ENCODE results near the gene BCL2L11.
A peak's percentile ranks its signal among the peaks of the same experiment; 100 is the strongest.

Gene BCL2L11

GRCh38 chr2:111188681-111189080 lies 68.0 kb downstream of the BCL2L11 start:
- in situ Hi-C loops (cut with HindIII; ENCODE audit: low sequenced_read_pairs) = no loop called here
- DNase-seq (ENCODE audit: low read depth, low spot score) = no peak
- TF ChIP-seq CTCF (IDR thresholded peaks at IDR 0.05; ENCODE audit: low read depth, low read length) = no peak
- H3K4me3 ChIP-seq (ENCODE audit: low read depth, low read length) = no peak overlapping the region

- in situ Hi-C loops (cut with HindIII; ENCODE audit: low sequenced_read_pairs) = no loop called here
- no peak for TF ChIP-seq CTCF (IDR thresholded peaks at IDR 0.05; ENCODE audit: low read depth, low read length)
- no peak for DNase-seq (ENCODE audit: low read depth, low spot score)
- no peak overlapping the region for H3K4me3 ChIP-seq (ENCODE audit: low read depth, low read length)
These were observed 68.4 kb downstream of the BCL2L11 start for GRCh38 chr2:111189106-111189505.

- no peak overlapping the region for H3K4me3 ChIP-seq (ENCODE audit: low read depth, low read length)
- DNase-seq (ENCODE audit: low read depth, low spot score) = no peak
- no peak for TF ChIP-seq CTCF (IDR thresholded peaks at IDR 0.05; ENCODE audit: low read depth, low read length)
- in situ Hi-C loops (cut with HindIII; ENCODE audit: low sequenced_read_pairs) = no loop called here
These were observed 70.3 kb downstream of the BCL2L11 start for GRCh38 chr2:111190816-111191540.

- no peak overlapping the region for H3K4me3 ChIP-seq (ENCODE audit: low read depth, low read length)
- TF ChIP-seq CTCF (IDR thresholded peaks at IDR 0.05; ENCODE audit: low read depth, low read length) = no peak
- peak; percentile 10 for DNase-seq (ENCODE audit: low read depth, low spot score)
- in situ Hi-C loops (cut with HindIII; ENCODE audit: low sequenced_read_pairs) = no loop called here
These were observed 71.2 kb downstream of the BCL2L11 start for GRCh38 chr2:111191877-111192276.

- TF ChIP-seq CTCF (IDR thresholded peaks at IDR 0.05; ENCODE audit: low read depth, low read length) = no peak
- no peak overlapping the region for H3K4me3 ChIP-seq (ENCODE audit: low read depth, low read length)
- no peak for DNase-seq (ENCODE audit: low read depth, low spot score)
- in situ Hi-C loops (cut with HindIII; ENCODE audit: low sequenced_read_pairs) = no loop called here
These were observed 72.2 kb downstream of the BCL2L11 start for GRCh38 chr2:111192776-111193368.

GRCh38 chr2:111194835-111195621 lies 74.3 kb downstream of the BCL2L11 start:
- peak; percentile 15 for TF ChIP-seq CTCF (IDR thresholded peaks at IDR 0.05; ENCODE audit: low read depth, low read length)
- in situ Hi-C loops (cut with HindIII; ENCODE audit: low sequenced_read_pairs) = no loop called here
- peak; percentile 45 for DNase-seq (ENCODE audit: low read depth, low spot score)
- no peak overlapping the region for H3K4me3 ChIP-seq (ENCODE audit: low read depth, low read length)
